ENCODE results near the gene SRA1.
"Not testable (repeated sequence)": the region's sequence is repeated elsewhere in the genome, so short reads cannot be mapped to it uniquely, and the experiment has no call there.

The SRA1 gene

GRCh38 chr5:140557136-140557805 lies at the start of gene SRA1:
TSS of gene SRA1 (minus strand) at chr5:140557473. CDS start at chr5:140557452, 21 bp downstream.
- DNase-seq (ENCODE audit: low read depth) = peak; percentile 61

- no peak for DNase-seq (ENCODE audit: low read depth)
Measured at GRCh38 chr5:140607031-140607430, 49.8 kb upstream of the SRA1 start.

- DNase-seq (ENCODE audit: low read depth) = no peak
Measured at GRCh38 chr5:140605879-140606278, 48.6 kb upstream of the SRA1 start.

DNA sequence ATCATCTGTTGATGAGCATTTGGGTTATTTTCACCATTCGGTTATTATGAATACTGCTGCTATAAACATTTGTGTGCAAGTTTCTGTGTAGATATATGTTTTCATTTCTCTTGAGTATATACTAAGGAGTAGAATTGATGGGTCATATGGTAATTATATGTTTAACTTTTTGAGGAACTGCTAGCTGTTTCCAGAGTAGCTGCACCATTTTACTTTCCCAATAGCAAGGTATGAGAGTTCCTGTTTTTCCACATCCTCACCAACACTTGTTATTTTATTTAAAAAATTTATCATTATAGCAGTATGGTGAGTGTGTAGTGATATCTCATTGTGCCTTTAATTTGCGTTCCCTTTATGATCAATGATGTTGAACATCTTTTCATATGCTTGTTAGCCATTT lies 46.5 kb upstream of the SRA1 start:
- no peak for DNase-seq (ENCODE audit: low read depth)

DNA sequence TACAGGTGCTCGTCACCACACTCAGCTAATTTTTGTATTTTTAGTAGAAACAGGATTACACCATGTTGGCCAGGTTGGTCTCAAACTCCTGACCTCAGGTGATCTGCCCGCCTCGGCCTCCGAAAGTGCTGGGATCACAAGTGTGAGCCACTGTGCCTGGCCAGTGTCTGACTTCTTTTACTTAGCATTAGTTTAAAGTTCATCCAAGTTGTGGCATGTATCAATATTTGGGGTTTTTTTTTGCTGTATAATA lies 46.1 kb upstream of the SRA1 start:
- not testable (repeated sequence) for DNase-seq (ENCODE audit: low read depth)

DNA sequence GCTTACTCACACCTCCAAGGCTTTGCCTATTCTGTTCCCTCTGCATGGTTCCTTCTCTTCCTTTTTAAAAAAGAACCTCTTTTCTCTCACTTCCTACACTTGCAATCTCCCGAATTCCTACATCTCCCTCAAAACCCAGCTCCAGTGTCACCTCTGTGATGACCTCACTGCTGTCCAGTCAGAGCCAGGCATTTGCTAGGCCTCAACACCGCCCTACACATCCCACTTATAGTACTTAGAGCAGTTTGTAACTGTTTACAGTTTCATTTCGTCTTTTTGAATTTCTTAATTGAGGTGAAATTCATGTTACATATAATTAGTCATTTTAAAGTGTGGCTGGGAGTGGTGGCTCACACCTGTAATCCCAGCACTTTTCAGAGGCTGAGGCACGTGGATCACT lies 44.9 kb upstream of the SRA1 start:
- no peak for DNase-seq (ENCODE audit: low read depth)

- no peak for DNase-seq (ENCODE audit: low read depth)
Measured at GRCh38 chr5:140600096-140600495, 42.8 kb upstream of the SRA1 start.

- DNase-seq (ENCODE audit: low read depth) = no peak
Measured at GRCh38 chr5:140598836-140599235, 41.6 kb upstream of the SRA1 start.

DNA sequence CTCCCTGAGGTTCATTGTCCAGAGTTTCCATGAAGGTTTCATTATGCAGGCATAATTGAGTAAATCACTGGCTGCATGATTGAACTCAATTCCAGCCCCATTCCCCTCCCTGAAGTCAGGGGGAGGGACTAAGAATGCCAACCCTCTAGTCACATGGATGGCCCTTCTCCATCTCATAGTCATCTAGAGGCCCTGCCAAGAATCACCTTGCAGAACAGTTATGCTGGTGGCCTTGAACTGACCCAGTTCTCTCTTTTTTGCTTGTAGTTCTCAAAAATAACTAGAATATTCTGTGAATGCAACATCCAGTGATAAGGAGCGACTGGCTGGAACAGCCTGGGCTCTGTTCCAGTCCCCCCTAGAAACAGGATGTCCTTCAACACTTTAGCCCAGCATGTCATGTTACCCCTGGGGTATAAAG lies 39.1 kb upstream of the SRA1 start:
- no peak for DNase-seq (ENCODE audit: low read depth)

DNA sequence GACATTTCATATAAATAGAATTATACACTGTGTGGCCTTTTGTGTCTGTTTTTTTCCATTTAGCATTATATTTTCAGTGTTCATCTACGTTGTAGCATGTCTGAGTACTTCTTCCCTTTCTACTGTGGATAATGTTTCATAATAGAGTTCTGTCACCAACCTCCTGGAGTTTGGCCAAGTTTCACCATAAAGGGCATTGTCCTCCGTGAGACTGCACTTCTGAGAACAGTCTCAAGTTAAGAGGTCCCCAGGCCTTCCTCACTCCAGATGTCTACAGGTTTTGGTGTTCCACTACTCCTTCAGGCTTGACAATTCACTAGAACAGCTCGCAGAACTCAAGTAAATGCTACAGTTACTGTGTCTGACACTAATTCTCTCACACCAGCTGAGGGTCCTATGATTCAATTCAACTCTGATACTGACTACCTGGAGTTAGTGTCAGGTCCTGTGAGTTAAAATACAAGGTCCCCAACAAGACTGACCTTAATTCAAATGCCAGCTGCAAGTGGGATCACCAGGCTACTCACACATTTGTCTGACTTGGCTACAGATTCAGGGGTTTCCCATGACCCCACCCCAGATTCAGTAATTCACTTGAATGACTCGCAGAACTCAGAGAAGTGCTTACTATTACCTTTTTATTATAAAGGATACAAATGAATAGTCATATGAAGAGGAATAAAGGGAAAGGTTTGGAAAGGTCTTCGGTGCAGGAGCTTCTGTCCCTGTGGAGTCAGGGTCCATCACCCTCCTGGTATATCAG lies 38.4 kb upstream of the SRA1 start:
- no peak for DNase-seq (ENCODE audit: low read depth)

DNA sequence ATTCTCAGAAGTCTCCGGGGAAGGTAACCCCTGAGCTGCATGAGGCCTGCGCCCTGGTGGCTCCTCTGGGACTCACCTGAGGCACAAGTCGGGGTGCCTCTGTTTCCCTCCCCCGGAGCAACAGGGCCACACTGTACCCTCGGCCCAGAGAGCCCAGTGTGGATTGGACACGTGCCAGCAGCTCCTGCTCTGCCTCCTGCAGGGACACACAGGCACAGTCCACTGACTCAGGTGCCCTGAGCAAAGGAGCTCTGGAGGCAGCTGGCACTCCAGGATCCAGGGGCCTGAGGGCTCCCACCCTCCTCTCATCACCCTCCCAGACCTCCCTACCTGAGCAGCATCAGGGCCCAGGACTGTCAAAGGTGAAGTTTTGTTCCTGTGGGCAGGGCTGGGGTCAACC lies 36.9 kb upstream of the SRA1 start:
- DNase-seq (ENCODE audit: low read depth) = no peak

GRCh38 chr5:140593070-140593469 lies 35.8 kb upstream of the SRA1 start:
- DNase-seq (ENCODE audit: low read depth) = not testable (repeated sequence)

DNA sequence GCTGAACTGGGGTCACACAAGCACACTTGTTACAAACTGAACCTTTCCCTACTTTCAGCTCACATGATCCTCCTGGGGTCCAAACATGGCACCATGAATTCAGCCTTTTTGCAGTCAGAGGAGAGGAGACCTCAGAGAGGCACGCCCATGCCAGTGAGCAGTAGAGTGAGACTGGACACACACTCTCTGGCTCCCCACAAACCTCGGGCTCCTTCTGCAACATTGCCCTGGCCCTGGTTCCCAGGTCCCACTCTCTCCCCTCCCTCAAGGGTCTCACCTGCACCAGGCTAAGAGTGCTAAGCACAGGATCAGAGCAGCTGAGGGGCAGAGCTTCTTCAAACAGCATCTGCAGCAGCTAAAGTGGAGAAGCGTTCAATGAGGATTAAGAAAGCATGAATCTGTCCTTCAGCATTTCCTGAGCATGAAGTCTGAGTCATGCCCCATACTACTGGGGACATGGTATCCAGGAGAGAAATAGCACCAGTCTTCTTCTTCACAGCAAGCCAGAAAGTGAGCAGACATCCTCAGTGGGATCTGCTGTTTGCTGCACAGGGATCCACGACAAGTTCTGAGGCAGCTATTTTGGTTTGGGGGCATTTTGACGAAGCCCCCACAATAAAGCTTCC lies 34.6 kb upstream of the SRA1 start:
- DNase-seq (ENCODE audit: low read depth) = no peak

GRCh38 chr5:140590861-140591260 lies 33.6 kb upstream of the SRA1 start:
- no peak for DNase-seq (ENCODE audit: low read depth)

DNA sequence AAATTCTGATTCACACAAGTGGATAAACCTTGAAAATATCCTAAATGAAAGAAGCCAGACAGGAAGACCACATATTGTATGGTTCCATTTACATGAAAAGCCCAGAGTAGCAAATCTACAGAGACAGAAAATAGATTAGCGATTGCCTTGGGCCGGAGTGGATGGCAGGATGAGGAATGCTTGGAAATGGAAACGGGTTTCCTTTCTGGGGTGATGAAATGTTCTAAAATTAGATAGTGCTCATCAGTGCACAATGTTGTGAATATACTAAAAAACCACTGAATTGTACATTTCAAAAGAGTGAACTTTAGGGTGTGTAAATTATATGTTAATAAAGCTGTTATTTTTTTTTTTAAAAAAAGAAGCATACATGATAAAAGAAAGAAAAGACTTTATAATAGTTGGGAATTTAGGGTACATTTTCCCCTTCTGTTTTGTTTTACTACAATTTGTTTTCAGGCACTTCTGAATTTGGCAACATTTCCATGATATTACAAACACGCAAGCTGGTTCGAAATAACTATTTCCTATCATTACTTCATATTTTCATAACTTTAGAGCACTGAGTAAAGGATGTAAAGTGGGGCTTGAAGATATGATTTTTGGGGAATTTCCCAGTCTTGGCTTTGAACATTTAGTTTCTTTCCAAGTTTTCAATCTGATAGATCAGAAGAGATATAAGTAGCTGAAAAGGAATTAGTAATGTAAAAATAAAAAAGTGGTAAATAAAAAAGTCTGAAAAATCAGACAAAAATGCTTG lies 31.2 kb upstream of the SRA1 start:
- no peak for DNase-seq (ENCODE audit: low read depth)

GRCh38 chr5:140587495-140587894 lies 30.2 kb upstream of the SRA1 start:
- no peak for DNase-seq (ENCODE audit: low read depth)

DNA sequence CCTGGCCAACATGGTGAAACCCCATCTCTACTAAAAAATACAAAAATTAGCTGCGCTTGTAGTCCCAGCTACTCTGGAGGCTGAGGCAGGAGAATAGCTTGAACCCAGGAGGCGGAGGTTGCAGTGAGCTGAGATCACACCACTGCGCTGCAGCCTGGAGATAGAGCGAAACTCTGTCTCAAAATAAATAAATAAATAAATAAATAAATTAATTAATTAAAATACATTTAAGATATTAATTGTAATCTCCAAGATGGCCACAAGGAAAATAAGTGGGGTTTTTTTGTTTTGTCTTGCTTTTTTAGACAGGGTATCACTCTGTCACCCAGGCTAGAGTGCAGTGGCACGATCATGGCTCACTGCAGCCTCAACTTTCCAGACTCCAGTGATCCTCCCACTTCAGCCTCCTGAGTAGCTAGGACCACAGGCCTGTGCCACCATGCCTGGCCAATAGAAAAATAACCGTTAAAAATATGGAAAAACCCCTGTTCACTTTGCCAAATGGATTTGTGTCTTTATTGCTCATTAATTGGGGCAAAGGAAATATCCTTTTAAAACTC lies 22.0 kb upstream of the SRA1 start:
- DNase-seq (ENCODE audit: low read depth) = not testable (repeated sequence)

GRCh38 chr5:140576776-140577201 lies 19.5 kb upstream of the SRA1 start:
- no peak for DNase-seq (ENCODE audit: low read depth)

- DNase-seq (ENCODE audit: low read depth) = no peak
Measured at GRCh38 chr5:140575309-140575708, 18.0 kb upstream of the SRA1 start.

- no peak for DNase-seq (ENCODE audit: low read depth)
Measured at GRCh38 chr5:140574165-140574564, 16.9 kb upstream of the SRA1 start.

DNA sequence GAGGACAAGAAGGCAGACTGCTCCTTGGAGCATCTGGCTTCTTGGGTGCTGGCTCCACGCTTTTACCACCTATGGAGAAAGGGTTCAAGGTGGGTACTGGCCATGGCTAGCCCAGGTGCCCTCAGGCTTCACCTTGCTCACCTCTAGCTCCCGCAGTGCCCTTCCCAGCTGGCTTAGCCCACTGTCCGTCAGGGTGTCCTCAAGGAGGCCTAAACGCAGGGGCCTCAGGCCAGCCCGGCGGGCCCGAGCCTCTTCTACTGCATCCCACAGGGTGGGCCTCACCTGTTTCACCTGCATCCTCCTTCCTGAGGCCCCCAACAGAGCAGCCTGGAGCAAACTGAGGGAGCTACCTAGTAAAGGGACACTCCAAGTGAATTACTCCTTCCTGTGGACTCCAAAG lies 16.4 kb upstream of the SRA1 start:
- DNase-seq (ENCODE audit: low read depth) = no peak

- no peak for DNase-seq (ENCODE audit: low read depth)
Measured at GRCh38 chr5:140571105-140571504, 13.8 kb upstream of the SRA1 start.

All from stimulated activated CD8-positive, alpha-beta memory T cell treated with anti-CD3 and anti-CD28 coated beads, Interleukin-15, amount 100 ng/mL, for 1 hour (primary cell).